HEK293 (cell line): ENCODE measurements around the gene PARD3.

Experiments used
- CTCF ChIA-PET: fragments of 350-600 bp; formaldehyde crosslinking; extraction: SDS; loops from one replicate; lab custom pipeline; 2021; ENCODE audit warnings: antibody characterized with exemption; lab: Yijun Ruan, JAX
- POLR2A ChIA-PET: fragments of 300-600 bp; formaldehyde crosslinking; extraction: SDS; loops from one replicate; lab custom pipeline; 2020; ENCODE audit warnings: antibody characterized with exemption, inconsistent platforms; lab: Yijun Ruan, JAX
- H3K27ac ChIP-seq: fragments of 200-500 bp; sonication (Bioruptor generic); 2 replicates; pipeline ENCODE4 v1.5.1; 2014; ENCODE audit warnings: low read depth, low read length, control low read depth, inconsistent platforms; ENCODE audit errors: extremely low read depth
- H3K36me3 ChIP-seq, 2 experiments: fragments of 200-500 bp in 1 of 2; sonication (Bioruptor generic) in 1 of 2; 1 replicate in 1 of 2; 2 replicates in 1 of 2; pipeline ENCODE4 v1.5.1; 2014 to 2017; ENCODE audit warnings: inconsistent platforms in 2 of 2, low read length in 2 of 2; ENCODE audit not compliant: control insufficient read depth in 2 of 2, insufficient read depth in 1 of 2
- H3K4me1 ChIP-seq: fragments of 200-500 bp; sonication (Bioruptor generic); 2 replicates; pipeline ENCODE4 v1.5.1; 2014; ENCODE audit warnings: mild to moderate bottlenecking, low read length, inconsistent platforms; ENCODE audit not compliant: control insufficient read depth, insufficient read depth
- H3K4me3 ChIP-seq: 2 replicates; pipeline ENCODE4 v1.5.1; 2011; ENCODE audit warnings: low read depth, mild to moderate bottlenecking, control low read depth, low read length, moderate library complexity
- H3K9me3 ChIP-seq: fragments of 200-500 bp; sonication (Bioruptor generic); 2 replicates; pipeline ENCODE4 v1.5.1; 2014; ENCODE audit warnings: low read depth, low read length, inconsistent platforms; ENCODE audit not compliant: control insufficient read depth, insufficient read depth
- HOXA7 ChIP-seq: sonication (generic); formaldehyde crosslinking; IDR thresholded peaks from 2 replicates; pipeline ENCODE4 v1.8.1; 2022; ENCODE audit warnings: missing genetic modification reagents, borderline replicate concordance
- KLF7 ChIP-seq: fragments of 450-650 bp; formaldehyde crosslinking; IDR thresholded peaks from 2 replicates; pipeline ENCODE4 v1.5.1; 2016; ENCODE audit warnings: missing biosample characterization, missing genetic modification characterization, borderline replicate concordance
- MYNN ChIP-seq: fragments of 450-650 bp; formaldehyde crosslinking; IDR thresholded peaks from 2 replicates; pipeline ENCODE4 v1.5.1; 2016; ENCODE audit warnings: missing biosample characterization, missing genetic modification characterization, borderline replicate concordance
- MZF1 ChIP-seq: fragments of 450-650 bp; formaldehyde crosslinking; IDR thresholded peaks from 2 replicates; pipeline ENCODE4 v1.5.1; 2017; ENCODE audit warnings: missing biosample characterization, missing genetic modification characterization, borderline replicate concordance
- PRDM1 ChIP-seq: fragments of 450-650 bp; formaldehyde crosslinking; IDR thresholded peaks from 2 replicates; pipeline ENCODE4; 2016; ENCODE audit warnings: missing biosample characterization, missing genetic modification characterization
- RBAK ChIP-seq: fragments of 450-650 bp; formaldehyde crosslinking; IDR thresholded peaks from 2 replicates; pipeline ENCODE4 v1.5.1; 2016; ENCODE audit warnings: missing biosample characterization, missing genetic modification characterization
- SETDB1 ChIP-seq: IDR thresholded peaks from one replicate; pipeline ENCODE4 v1.6.1; 2017; ENCODE audit warnings: mild to moderate bottlenecking, low read length, moderate library complexity, mixed read lengths; ENCODE audit not compliant: insufficient read length
- ZEB2 ChIP-seq: fragments of 450-650 bp; formaldehyde crosslinking; IDR thresholded peaks from 2 replicates; pipeline ENCODE4 v1.5.1; 2016; ENCODE audit warnings: missing biosample characterization, missing genetic modification characterization
- ZFP41 ChIP-seq: fragments of 450-650 bp; formaldehyde crosslinking; IDR thresholded peaks from 2 replicates; pipeline ENCODE4 v1.5.1; 2016; ENCODE audit warnings: missing biosample characterization, missing genetic modification characterization, borderline replicate concordance
- ZNF112 ChIP-seq: fragments of 450-650 bp; formaldehyde crosslinking; IDR thresholded peaks from 2 replicates; pipeline ENCODE4 v1.5.0; 2017; ENCODE audit warnings: missing biosample characterization, missing genetic modification characterization
- ZNF24 ChIP-seq: fragments of 450-650 bp; formaldehyde crosslinking; IDR thresholded peaks from 2 replicates; pipeline ENCODE4 v1.5.1; 2016; ENCODE audit warnings: missing biosample characterization, missing genetic modification characterization
- ZNF335 ChIP-seq: fragments of 450-650 bp; formaldehyde crosslinking; conservative IDR thresholded peaks from 2 replicates; pipeline ENCODE4 v1.5.1; 2016; ENCODE audit warnings: missing biosample characterization, missing genetic modification characterization
- ZNF366 ChIP-seq: fragments of 450-650 bp; formaldehyde crosslinking; conservative IDR thresholded peaks from 2 replicates; pipeline ENCODE4 v1.5.1; 2016; ENCODE audit warnings: missing biosample characterization, missing genetic modification characterization
- ZNF518A ChIP-seq: fragments of 450-650 bp; formaldehyde crosslinking; conservative IDR thresholded peaks from 2 replicates; pipeline ENCODE4 v1.5.1; 2016; ENCODE audit warnings: low read depth, missing biosample characterization, missing genetic modification characterization
- ZNF548 ChIP-seq: fragments of 450-650 bp; formaldehyde crosslinking; IDR thresholded peaks from 2 replicates; pipeline ENCODE4 v1.5.1; 2016; ENCODE audit warnings: missing biosample characterization, missing genetic modification characterization
- ZNF561 ChIP-seq: fragments of 450-650 bp; IDR thresholded peaks from 2 replicates; pipeline ENCODE4 v1.5.1; 2018; ENCODE audit warnings: missing biosample characterization, missing genetic modification characterization, borderline replicate concordance
- ZNF707 ChIP-seq: fragments of 450-650 bp; formaldehyde crosslinking; IDR thresholded peaks from 2 replicates; pipeline ENCODE4 v1.5.1; 2016; ENCODE audit warnings: missing biosample characterization, missing genetic modification characterization
- ZNF792 ChIP-seq: fragments of 450-650 bp; formaldehyde crosslinking; IDR thresholded peaks from 2 replicates; pipeline ENCODE4 v1.5.1; 2016; ENCODE audit warnings: missing biosample characterization, missing genetic modification characterization
- ZSCAN30 ChIP-seq: fragments of 450-650 bp; IDR thresholded peaks from 2 replicates; pipeline ENCODE4 v1.5.1; 2018; ENCODE audit warnings: missing biosample characterization, mild to moderate bottlenecking, missing genetic modification characterization, moderate library complexity

The PARD3 gene

GRCh38 chr10:34339816-34340553 lies 475.1 kb downstream of the PARD3 start:
- H3K4me3 ChIP-seq, result no peak overlapping the region
- H3K9me3 ChIP-seq, result no peaks in the 10 kb centered on the region
- POLR2A ChIA-PET, result no interaction called here
- H3K36me3 ChIP-seq, result peaks cover 0 to 4% of the 10 kb centered on the region in 2 experiments; a peak in 1 of 3 replicates
- H3K27ac ChIP-seq, result no peak overlapping the region
- H3K4me1 ChIP-seq, result peaks cover 19% of the 10 kb centered on the region
- 0 out of 2 replicates have a peak, but pooled peaks have one; percentile 37 for TF ChIP-seq MZF1
- TF ChIP-seq SETDB1, result no peak
- TF ChIP-seq, all 188 proteins: peak for 1
- CTCF ChIA-PET, result interaction anchor here (0.6 kb wide), 1 partner anchor 182 kb away, joined by 3 read pairs; no protein-coding TSS in a partner anchor

GRCh38 chr10:34337917-34338316 lies 477.2 kb downstream of the PARD3 start:
- H3K4me3 ChIP-seq, result no peak overlapping the region
- CTCF ChIA-PET, result no interaction called here
- peaks cover 31% of the 10 kb centered on the region for H3K4me1 ChIP-seq
- peaks cover 0 to 4% of the 10 kb centered on the region in 2 experiments; a peak in 1 of 3 replicates for H3K36me3 ChIP-seq
- no peaks in the 10 kb centered on the region for H3K9me3 ChIP-seq
- no peak overlapping the region for H3K27ac ChIP-seq
- TF ChIP-seq KLF7 (tag by site-specific recombination) (no peak), ZNF366 (no peak), ZFP41 (tag by site-specific recombination) (no peak), PRDM1 (tag by site-specific recombination) (no peak), MYNN (tag by site-specific recombination) (no peak), ZNF335 (tag by site-specific recombination) (no peak), ZNF24 (tag by site-specific recombination) (no peak), ZNF792 (tag by site-specific recombination) (no peak), ZNF518A (tag by site-specific recombination) (no peak), ZSCAN30 (no peak), HOXA7 (CRISPR knock-in tag) (no peak), ZNF561 (no peak), ZNF548 (tag by site-specific recombination) (no peak), ZNF112 (tag by site-specific recombination) (no peak), RBAK (tag by site-specific recombination) (no peak), ZNF707 (no peak), ZEB2 (tag by site-specific recombination) (no peak)
- POLR2A ChIA-PET, result no interaction called here
